GM18867 (cell line): ENCODE data around the gene CHKA.

Experiments
- ATAC-seq: cut with Tn5 transposase; IDR thresholded peaks from one replicate; pipeline ENCODE4 v1.9.1; 2021; ENCODE audit warnings: mild to moderate bottlenecking, moderate library complexity; ENCODE audit not compliant: unreplicated experiment

Gene CHKA

GRCh38 chr11:68016904-68017817 lies 104.0 kb downstream of the CHKA start:
- no peak for ATAC-seq

GRCh38 chr11:68016161-68016903 lies 104.9 kb downstream of the CHKA start:
- no peak for ATAC-seq

GRCh38 chr11:68015467-68015866 lies 105.7 kb downstream of the CHKA start:
- no peak for ATAC-seq

- no peak for ATAC-seq
Measured at GRCh38 chr11:68014947-68015447, 106.2 kb downstream of the CHKA start.

GRCh38 chr11:68014157-68014946 lies 106.8 kb downstream of the CHKA start:
- ATAC-seq = no peak

GRCh38 chr11:68013611-68014156 lies 107.5 kb downstream of the CHKA start:
- ATAC-seq = no peak

GRCh38 chr11:68012843-68013610 lies 108.2 kb downstream of the CHKA start:
- ATAC-seq = no peak

GRCh38 chr11:68012044-68012842 lies 108.9 kb downstream of the CHKA start:
- no peak for ATAC-seq

GRCh38 chr11:68011051-68011943 lies 109.9 kb downstream of the CHKA start:
- ATAC-seq = no peak

GRCh38 chr11:68010090-68011041 lies 110.8 kb downstream of the CHKA start, which contains the start of gene ALDH3B1:
Gene ALDH3B1 (plus strand): TSS chr11:68010327. CDS start chr11:68015298, 4,971 bp downstream.
- no peak for ATAC-seq

GRCh38 chr11:68009391-68010089 lies 111.6 kb downstream of the CHKA start:
- ATAC-seq = no peak

- ATAC-seq = no peak
Measured at GRCh38 chr11:68008381-68009337, 112.5 kb downstream of the CHKA start.

GRCh38 chr11:68007498-68008380 lies 113.4 kb downstream of the CHKA start:
- ATAC-seq = no peak

- no peak for ATAC-seq
Measured at GRCh38 chr11:68006606-68007166, 114.5 kb downstream of the CHKA start.
